HepG2 (cell line): ENCODE measurements around the gene NDUFS7. TPM values are rescaled to one million over a fixed set of nuclear protein-coding genes. Genes with fewer than 3 reads are reported as not detected.

Experiments
- ATAC-seq: fragments of 200-7000 bp; cut with Tn5 transposase; 3 replicates; pipeline ENCODE4 v1.9.1; 2020; ENCODE audit warnings: mild to moderate bottlenecking, moderate library complexity
- BruUV-seq: library from RNA; stranded (reverse); fragments of 400-500 nt; replicated peaks from 2 replicates; lab custom pipeline; 2021; lab: Mats Ljungman, UMichigan
- CTCF ChIA-PET: fragments of 300-600 bp; formaldehyde crosslinking; extraction: SDS; loops from one replicate; lab custom pipeline; 2021; ENCODE audit warnings: low total read pairs, inconsistent platforms, low intra/inter-chr PET ratio; lab: Yijun Ruan, JAX
- POLR2A ChIA-PET: fragments of 350-600 bp; sonication (Branson Sonifier 250); formaldehyde crosslinking; loops from one replicate; lab custom pipeline; 2020; ENCODE audit warnings: antibody characterized with exemption, inconsistent platforms; lab: Yijun Ruan, JAX
- DNase-seq: peaks from one replicate; pipeline ENCODE4 v3.0.0-alpha.2; 2015; ENCODE audit warnings: low spot score
- FAIRE-seq: peaks from 3 replicates; lab custom pipeline; 2011; peaks lifted over from hg19 to GRCh38; lab: Jason Lieb, UNC
- H2AFZ ChIP-seq: one replicate; pipeline ENCODE4 v1.6.1; 2011; ENCODE audit warnings: low read length, inconsistent platforms
- H3K27ac ChIP-seq: fragments of 300-600 bp; 3 replicates; pipeline ENCODE4 v1.8.0; 2011; ENCODE audit warnings: mixed run types, mild to moderate bottlenecking, mixed read lengths, low read length, inconsistent platforms; ENCODE audit not compliant: insufficient read depth; ENCODE audit errors: extremely low read length
- H3K27me3 ChIP-seq, 2 experiments: fragments of 200-600 bp in 1 of 2; 2 replicates in 1 of 2; 3 replicates in 1 of 2; pipeline versions ENCODE4 v1.6.0 to v1.8.0; 2011; ENCODE audit warnings: low read length in 2 of 2, mild to moderate bottlenecking in 2 of 2, moderate library complexity in 2 of 2, inconsistent platforms in 1 of 2; ENCODE audit not compliant: insufficient read depth in 2 of 2, control insufficient read depth in 1 of 2
- H3K36me3 ChIP-seq, 2 experiments: fragments of 200-600 bp in 1 of 2; replicated peaks in 1 of 2; 2 replicates in 1 of 2; 3 replicates in 1 of 2; pipeline versions ENCODE4 v1.5.1 to v1.8.0; 2011; ENCODE audit warnings: low read length in 2 of 2, inconsistent platforms in 1 of 2; ENCODE audit not compliant: insufficient read depth in 2 of 2, control insufficient read depth in 1 of 2
- H3K4me1 ChIP-seq: 2 replicates; pipeline ENCODE4 v1.5.1; 2012; ENCODE audit warnings: low read length, inconsistent platforms; ENCODE audit not compliant: insufficient read depth
- H3K4me2 ChIP-seq: 2 replicates; pipeline ENCODE4 v1.6.0; 2011; ENCODE audit warnings: low read depth, low read length, inconsistent platforms
- H3K4me3 ChIP-seq, 3 experiments: fragments of 200-600 bp in 1 of 3; sonication (generic), shearing (Covaris generic) in 1 of 3; replicated peaks in 1 of 3; 2 replicates each; pipeline ENCODE4 v1.5.1; 2011 to 2016; ENCODE audit warnings: low read length in 3 of 3, inconsistent platforms in 2 of 3, low read depth in 2 of 3, mild to moderate bottlenecking in 2 of 3, control low read depth in 1 of 3, mixed read lengths in 1 of 3; ENCODE audit not compliant: insufficient read depth in 1 of 3
- H3K79me2 ChIP-seq: one replicate; pipeline ENCODE4 v1.6.1; 2011; ENCODE audit warnings: low read length, inconsistent platforms; ENCODE audit not compliant: insufficient read depth
- H3K9ac ChIP-seq: 2 replicates; pipeline ENCODE4 v1.6.0; 2011; ENCODE audit warnings: mild to moderate bottlenecking, low read depth, low read length, inconsistent platforms; ENCODE audit not compliant: insufficient read depth
- H3K9me3 ChIP-seq: 2 replicates; pipeline ENCODE4 v1.5.1; 2012; ENCODE audit warnings: mild to moderate bottlenecking, low read length
- H4K20me1 ChIP-seq: 2 replicates; pipeline ENCODE4 v1.6.0; 2011; ENCODE audit warnings: inconsistent platforms, mild to moderate bottlenecking, low read length, moderate library complexity; ENCODE audit not compliant: insufficient read depth
- AGO1 ChIP-seq: fragments of 200-400 bp; formaldehyde crosslinking; IDR thresholded peaks from 2 replicates; pipeline ENCODE4 v1.6.1; 2017; ENCODE audit warnings: mild to moderate bottlenecking, low read depth, low read length, moderate library complexity; ENCODE audit not compliant: poor library complexity, severe bottlenecking
- AGO2 ChIP-seq: fragments of 200-400 bp; formaldehyde crosslinking; optimal IDR thresholded peaks from 2 replicates; pipeline ENCODE3; 2017; ENCODE audit warnings: mild to moderate bottlenecking, low read depth, low read length, moderate library complexity
- GATAD2A ChIP-seq: IDR thresholded peaks from 2 replicates; pipeline ENCODE4 v1.6.1; 2016
- RBFOX2 ChIP-seq: fragments of 200-400 bp; formaldehyde crosslinking; IDR thresholded peaks from 2 replicates; pipeline ENCODE4 v1.6.1; 2017; ENCODE audit warnings: low read depth, mild to moderate bottlenecking, low read length
- ZNF253 ChIP-seq: sonication (generic); formaldehyde crosslinking; IDR thresholded peaks from 2 replicates; pipeline ENCODE4 v1.8.0; 2022; ENCODE audit warnings: mild to moderate bottlenecking, missing genetic modification reagents, borderline replicate concordance
- WGBS: methylation state at CpG from one replicate; pipeline ENCODE4 v1.1.6; 2017; ENCODE audit warnings: low lambda C conversion rate; 5-methylcytosine and 5-hydroxymethylcytosine counted together
- in situ Hi-C: cut with HindIII; loops from 2 replicates; pipeline ENCODE4 v1.10.0; 2017; ENCODE audit warnings: low pct_unique_long_range_greater_than_20kb; ENCODE audit not compliant: extremely low pct_ligation_motif_present
- intact Hi-C: fragments of 100-400 bp; cut with micrococcal nuclease; formaldehyde crosslinking; loops from one replicate; pipeline ENCODE4 v1.10.0; 2022; ENCODE audit not compliant: unreplicated experiment
- polyA plus RNA-seq, 8 experiments: library from polyadenylated mRNA; depleted of rRNA in 3 of 8; stranded (reverse) in 7 of 8; unstranded in 1 of 8; fragments of >200 nt; fragmentation: Illumina TruSeq in 4 of 8; extraction: Trizol in 4 of 8; gene quantifications; 2 replicates each; pipeline versions ENCODE4 v1.2.1 to v1.2.3, GENCODE V29; 2011 to 2016; ENCODE audit warnings: low read depth in 4 of 8, missing spikeins in 1 of 8, mixed read lengths in 1 of 8; ENCODE audit not compliant: insufficient read depth in 1 of 8
- total RNA-seq, 5 experiments: library from RNA; depleted of rRNA; stranded (reverse); fragments of >200 nt; fragmentation: Illumina TruSeq; extraction: Trizol; gene quantifications; 2 replicates each; pipeline ENCODE4 v1.2.3, GENCODE V29; 2016; ENCODE audit warnings: low read depth in 1 of 5

NDUFS7 gene
- total and polyA plus RNA-seq, 2 of the 13 experiments (the other 11 are each of a cell fraction or from before 2014, with no cell fraction given), result 34.3 to 66.9 TPM

GRCh38 chr19:1390890-1391423, 7.2 kb downstream of the NDUFS7 start:
- intact Hi-C loops, result no loop called here
- H3K27me3 ChIP-seq, result no peaks in the 10 kb centered on the region
- TF ChIP-seq AGO1 (peak; percentile 44), RBFOX2 (0 out of 2 replicates have a peak, but pooled peaks have one; percentile 40), AGO2 (peak; percentile 80), ZNF253 (CRISPR knock-in tag) (no peak)
- no peaks in the 10 kb centered on the region for H4K20me1 ChIP-seq
- H3K36me3 ChIP-seq, result peaks cover 9 to 35% of the 10 kb centered on the region in 2 experiments
- no peaks in the 10 kb centered on the region for H3K9me3 ChIP-seq
- in situ Hi-C loops, result no loop called here
- H2AFZ ChIP-seq, result no peak overlapping the region
- no peak overlapping the region for H3K4me3 ChIP-seq
- FAIRE-seq (no peak), DNase-seq (no peak), ATAC-seq (no peak)
- ChIA-PET CTCF (no interaction called here), POLR2A (no interaction called here)
- H3K79me2 ChIP-seq, result peaks cover 3% of the 10 kb centered on the region
- WGBS, result 98% methylated on average over 35 of the region's 42 CpGs
- H3K27ac ChIP-seq, result no peak overlapping the region
- BruUV-seq, result no TSS peak
- peaks cover 18% of the 10 kb centered on the region for H3K4me1 ChIP-seq
- H3K4me2 ChIP-seq, result no peak overlapping the region
- H3K9ac ChIP-seq, result no peak overlapping the region

GRCh38 chr19:1392407-1392806, 8.7 kb downstream of the NDUFS7 start:
- no TSS peak for BruUV-seq

More at GRCh38 chr19:1392407-1392806, 8.7 kb downstream of the NDUFS7 start:
- H3K4me1 ChIP-seq, result peaks cover 25% of the 10 kb centered on the region
- H3K4me3 ChIP-seq, result no peak overlapping the region
- DNase-seq (no peak), FAIRE-seq (no peak), ATAC-seq (no peak)
- no peaks in the 10 kb centered on the region for H3K79me2 ChIP-seq
- ChIA-PET CTCF (no interaction called here), POLR2A (no interaction called here)
- H3K36me3 ChIP-seq, result peaks cover 9 to 35% of the 10 kb centered on the region in 2 experiments
- no peak overlapping the region for H2AFZ ChIP-seq
- H3K9ac ChIP-seq, result no peak overlapping the region
- no peak overlapping the region for H3K27ac ChIP-seq
- TF ChIP-seq GATAD2A (CRISPR knock-in tag), result no peak
- peak; percentile 61 for TF ChIP-seq AGO1
- H3K4me2 ChIP-seq, result no peak overlapping the region
- no peaks in the 10 kb centered on the region for H3K27me3 ChIP-seq
- intact Hi-C loops (no loop called here), in situ Hi-C loops (no loop called here)
- WGBS, result 97% methylated on average over 15 of the region's 15 CpGs
- H3K9me3 ChIP-seq, result no peaks in the 10 kb centered on the region
- no peaks in the 10 kb centered on the region for H4K20me1 ChIP-seq
